ENCODE results near the gene THOC1.

Gene THOC1

DNA sequence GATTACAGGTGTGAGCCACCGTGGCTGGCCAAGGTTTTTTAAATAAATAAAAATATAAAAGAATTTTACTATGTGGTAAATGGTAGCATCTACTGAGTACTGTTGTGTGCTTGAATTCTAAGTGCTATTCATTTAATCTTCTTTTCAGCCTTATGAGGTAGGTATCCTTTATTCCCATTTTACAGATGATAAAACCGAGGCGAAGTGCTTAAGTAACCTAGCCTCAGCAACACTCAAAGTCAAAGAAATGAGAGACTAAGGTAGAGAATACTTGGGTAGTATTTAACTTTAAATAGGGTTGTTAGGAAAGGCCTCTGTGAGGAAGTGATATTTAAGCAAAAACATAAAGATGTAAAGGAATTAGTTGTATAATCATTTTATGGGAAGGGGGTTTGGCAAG, 5.7 kb upstream of the THOC1 start:
- DNase-seq = no peak

DNA sequence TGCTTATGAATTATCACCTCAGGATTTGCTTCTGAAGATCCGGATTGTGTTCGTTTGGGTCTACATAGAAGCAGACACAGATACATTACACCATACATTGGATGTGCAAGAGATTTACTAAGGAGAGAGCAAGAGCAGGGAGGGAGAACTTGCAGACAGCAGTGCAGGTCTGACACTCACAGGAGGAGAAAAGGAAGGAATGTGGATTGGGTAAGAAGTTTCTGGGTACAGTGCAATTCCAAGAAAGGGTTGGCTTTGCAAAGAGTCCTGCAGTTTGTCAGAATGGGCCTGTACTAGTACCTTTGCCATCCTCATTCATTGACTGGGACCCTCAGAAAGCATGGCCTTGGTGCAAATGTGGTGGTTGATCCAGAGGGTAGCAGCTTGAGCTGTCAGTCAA, 4.8 kb upstream of the THOC1 start:
- no peak for DNase-seq

DNA sequence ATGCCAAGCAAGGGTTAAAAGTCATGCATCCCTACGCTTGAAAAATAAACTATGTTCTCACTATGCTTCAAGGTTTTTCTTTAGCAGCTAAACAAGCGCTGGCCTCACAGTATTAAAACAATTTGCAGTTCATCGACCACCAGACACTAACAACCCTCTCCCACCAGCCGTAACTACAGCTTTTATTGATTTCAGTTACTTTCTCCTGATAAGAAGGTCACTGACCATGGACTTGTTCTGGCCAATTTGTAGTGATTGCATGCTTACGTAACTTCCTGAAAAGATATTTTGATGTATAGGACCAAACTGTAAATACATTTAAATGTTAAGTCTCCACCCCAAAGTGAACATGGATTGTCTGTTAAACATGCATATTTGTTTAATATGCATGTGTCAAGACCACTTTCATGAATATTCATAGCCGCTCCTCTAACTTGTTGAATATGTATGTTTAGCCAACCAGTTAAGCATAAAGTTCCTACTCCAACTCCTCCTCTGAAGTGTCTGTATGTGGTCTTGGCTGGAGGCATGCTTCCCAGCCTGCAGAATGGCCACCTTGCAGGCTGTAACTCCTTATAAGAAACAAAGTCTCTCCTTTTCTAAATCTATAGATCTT, 1.7 kb upstream of the THOC1 start:
- DNase-seq = no peak

- no peak for DNase-seq
These were observed 513 bp downstream of the THOC1 start for GRCh38 chr18:267380-267687.

DNA sequence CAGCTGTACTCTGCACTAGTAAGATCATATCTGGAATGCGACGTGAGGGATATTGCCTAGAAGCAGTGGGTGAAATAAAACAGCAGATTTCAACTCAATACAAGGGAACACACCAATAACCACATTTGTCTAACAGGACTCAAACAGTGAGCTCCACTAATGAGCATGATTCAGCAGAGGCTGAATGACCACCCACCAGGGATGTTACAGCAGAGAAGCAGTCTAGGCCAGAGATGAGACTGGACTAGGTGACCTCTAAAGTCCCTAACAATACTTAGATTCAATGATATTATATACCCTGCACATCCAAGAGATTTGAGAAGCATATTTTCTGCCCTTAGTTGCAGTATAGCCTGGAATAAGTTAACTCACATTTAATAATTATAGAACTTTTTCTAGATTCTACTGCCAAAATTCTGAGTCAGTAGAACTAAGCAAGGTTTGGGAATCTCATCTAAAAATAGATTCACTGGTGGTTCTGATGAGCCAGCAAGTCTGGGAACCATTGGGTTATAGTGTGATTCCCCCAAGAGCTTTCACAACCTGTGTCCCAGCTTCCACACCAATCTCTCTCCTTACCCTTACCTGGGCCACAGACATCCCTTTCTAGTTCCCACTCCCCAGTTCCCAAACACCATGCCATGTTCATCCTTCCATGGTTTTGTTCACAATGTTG, 6.3 kb downstream of the THOC1 start:
- no peak for DNase-seq

DNA sequence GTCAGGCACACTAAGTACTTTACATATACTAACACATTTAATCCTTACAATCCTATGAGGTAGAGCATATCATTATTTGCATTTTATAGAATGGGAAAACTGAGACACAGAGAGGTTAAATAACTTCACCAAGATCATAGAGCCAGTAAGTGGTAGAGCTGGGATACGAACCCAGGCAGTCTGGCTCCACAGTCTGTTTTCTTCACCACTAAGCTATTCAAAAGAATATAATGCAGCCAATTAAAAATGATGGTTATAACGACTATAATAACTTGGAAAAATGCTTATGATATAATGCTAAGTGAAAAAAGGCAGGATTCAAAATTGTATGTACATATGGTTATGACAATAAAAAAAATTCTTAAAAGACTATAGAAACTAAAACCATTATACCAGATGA, 7.3 kb downstream of the THOC1 start:
- no peak for DNase-seq

DNA sequence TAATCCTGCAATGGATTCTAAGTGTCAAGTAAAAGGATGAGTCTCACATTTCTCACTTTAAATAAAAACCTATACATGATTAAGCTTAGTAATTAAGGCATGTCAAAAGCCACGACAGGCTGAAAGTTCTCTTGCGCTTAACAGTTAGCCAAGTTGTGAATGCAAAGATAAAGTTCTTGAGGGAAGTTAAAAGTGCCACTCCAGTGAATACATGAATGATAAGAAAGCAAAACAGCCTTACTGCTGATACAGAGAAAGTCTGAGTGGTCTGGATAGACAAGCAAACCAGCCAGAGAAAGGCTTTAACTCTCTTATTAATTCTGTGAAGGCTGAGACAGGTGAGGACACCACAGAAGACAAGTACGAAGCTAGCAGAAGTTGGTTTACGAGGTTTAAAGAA, 12.7 kb downstream of the THOC1 start:
- DNase-seq = no peak

- no peak for DNase-seq
These were observed 14.7 kb downstream of the THOC1 start for GRCh38 chr18:253121-253520.

DNA sequence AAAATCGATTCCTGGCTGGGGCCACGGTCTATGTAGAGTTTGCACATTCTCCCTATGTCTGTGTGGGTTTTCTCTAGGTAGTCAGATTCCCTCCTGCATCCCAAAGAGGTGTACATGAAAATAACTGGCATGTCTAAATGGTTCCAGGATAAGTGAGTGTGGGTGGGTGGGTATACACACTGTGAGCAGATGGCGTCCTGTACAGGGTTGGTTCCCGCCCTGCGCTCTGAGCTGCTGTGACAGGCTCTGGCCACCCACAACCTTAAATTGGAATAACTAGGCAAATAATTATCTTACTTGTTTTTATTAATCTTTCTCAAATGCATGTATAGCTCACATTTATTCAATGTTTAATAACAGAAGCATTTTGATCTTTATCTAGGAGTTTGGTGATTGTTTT, 16.3 kb downstream of the THOC1 start:
- no peak for DNase-seq

- DNase-seq = no peak
These were observed 17.2 kb downstream of the THOC1 start for GRCh38 chr18:250685-251084.

GRCh38 chr18:248053-248452, 19.8 kb downstream of the THOC1 start:
- no peak for DNase-seq

DNA sequence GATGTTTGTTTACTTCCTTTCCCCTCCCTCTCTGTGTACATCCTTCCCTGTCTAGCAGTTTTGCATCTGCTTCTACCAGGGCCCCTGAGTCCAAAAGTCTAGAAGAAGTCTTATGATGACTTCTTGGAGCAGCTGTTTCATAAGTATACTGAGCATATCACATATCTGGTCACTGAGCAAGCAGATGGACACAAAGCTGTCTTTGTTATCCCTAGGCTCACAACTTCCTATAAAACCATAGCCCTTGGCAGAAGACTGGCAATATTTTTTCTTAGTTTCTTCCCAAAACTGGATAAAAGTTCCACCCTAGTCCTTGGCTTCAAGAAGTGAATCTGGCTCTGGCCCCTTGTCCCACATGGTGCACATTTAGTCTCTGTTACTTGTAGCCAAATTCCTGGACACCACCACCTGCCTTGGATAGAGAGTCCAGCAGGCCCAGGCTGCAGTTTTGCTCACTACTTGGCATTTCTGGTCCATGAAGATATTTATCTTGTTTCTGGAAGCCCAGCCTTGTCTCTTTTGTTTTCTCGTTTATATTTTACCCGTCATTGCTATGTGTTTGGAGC, 22.5 kb downstream of the THOC1 start:
- no peak for DNase-seq

DNA sequence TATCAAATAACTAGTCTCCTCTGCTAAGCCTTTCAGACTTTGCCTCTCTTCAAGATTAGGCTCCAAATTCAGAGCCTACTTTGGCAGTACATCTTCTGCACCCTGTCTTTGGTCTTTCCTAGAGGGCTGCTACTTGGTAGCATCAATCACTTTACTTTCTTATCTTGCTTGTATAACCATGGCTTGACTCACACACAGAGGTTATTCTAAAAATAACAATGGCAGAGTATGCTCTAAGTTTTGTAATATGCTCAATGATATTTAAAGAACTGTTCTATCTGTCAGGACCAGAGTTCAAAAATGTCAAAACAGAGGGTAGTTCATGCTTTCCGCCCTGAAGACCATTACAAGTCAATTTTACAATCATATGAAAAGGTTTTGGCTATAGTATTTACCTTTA, 27.7 kb downstream of the THOC1 start:
- DNase-seq = no peak

DNA sequence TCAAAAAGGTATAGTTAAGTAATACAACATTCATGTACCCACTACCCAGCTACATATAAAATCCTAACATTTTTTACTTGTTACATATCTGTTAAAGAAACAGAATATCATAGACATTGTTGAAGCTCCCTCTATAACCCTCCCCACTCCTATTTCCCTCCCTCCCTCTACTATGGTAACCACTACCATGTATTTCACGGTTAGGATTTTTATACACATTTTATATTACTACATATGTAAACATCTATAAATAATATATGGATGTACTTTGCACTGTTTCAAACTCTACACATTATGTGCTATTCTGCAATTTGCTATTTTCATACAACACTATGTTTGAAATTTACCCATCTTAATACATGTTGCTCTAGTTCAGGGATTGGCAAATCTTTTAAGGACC, 36.3 kb downstream of the THOC1 start:
- no peak for DNase-seq

GRCh38 chr18:228586-228985, 39.3 kb downstream of the THOC1 start:
- DNase-seq = no peak

GRCh38 chr18:227902-228301, 39.9 kb downstream of the THOC1 start:
- no peak for DNase-seq

DNA sequence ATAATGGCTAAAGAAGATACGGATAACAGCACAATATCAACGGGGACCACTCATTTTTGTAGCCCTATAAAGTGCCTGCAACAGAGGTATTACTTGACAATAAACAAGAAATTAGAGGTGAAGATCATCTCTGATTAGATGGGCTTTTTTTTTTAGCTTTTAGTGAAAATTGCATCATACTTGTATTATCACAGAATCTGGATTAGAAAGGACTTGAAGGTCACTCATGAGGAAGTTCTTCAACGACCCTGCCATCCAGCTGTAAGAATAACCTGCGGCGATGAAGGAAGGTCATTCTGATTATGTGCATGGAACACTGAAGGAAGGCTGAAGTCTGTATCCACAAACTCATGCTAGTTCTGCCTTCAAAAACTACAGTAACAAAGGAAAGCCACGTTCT, 40.5 kb downstream of the THOC1 start:
- no peak for DNase-seq

- no peak for DNase-seq
These were observed 42.1 kb downstream of the THOC1 start for GRCh38 chr18:225745-226144.

DNA sequence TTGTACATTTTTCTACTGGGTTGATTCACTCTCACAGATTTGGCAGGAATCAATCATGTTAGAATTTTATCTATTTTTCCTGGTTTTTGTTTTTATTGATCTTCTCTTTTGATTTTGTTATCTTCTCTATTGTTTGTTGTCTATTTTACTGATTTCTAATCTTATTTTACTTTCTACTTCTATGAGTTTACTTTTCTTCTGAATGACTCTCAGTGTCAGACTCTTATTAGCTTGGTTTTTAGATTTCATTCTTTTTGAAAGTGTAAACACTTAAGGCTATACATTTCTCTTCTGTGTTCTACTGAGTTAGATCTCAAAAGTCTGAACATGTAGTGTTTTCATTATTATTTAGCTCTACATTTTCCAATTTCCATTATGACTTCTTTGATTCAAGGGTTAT, 47.1 kb downstream of the THOC1 start:
- no peak for DNase-seq

DNA sequence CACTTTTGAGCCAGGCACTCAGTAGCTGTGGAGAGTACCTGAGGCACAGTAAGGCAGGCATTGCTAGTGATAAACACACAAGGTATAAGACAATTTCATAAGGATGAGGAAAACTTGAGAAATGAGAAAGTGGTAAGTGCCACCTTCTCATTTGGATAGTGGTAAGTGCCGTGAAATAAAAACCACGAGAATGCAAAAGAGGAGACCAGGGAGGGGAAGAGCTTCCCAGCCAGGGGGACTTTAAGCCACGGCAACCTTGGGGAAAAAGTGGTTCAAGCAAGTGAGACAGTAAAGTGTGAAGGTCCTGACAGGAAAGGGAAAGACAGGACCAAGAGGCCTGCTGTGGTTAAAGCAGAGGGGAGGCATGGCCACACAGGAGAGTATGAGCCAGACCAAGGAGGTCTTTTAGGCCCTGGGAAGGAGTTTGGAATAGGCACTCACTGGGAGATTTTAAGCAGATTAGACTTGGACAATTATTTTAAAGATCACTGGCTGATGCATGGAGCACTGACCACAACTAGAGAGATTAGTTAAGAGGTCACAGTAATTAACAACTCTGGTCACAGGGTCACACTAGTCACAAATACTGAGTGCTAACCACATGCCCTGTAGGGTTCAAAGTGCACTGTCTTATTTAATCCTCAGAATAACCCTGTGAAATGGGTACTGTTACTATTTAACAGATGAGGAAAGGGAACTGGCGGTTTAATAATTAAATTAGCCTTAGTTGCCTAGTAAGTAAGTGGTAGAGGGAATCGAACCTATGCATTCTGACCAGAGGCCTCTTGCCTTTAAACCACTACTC, 50.1 kb downstream of the THOC1 start:
- no peak for DNase-seq

DNA sequence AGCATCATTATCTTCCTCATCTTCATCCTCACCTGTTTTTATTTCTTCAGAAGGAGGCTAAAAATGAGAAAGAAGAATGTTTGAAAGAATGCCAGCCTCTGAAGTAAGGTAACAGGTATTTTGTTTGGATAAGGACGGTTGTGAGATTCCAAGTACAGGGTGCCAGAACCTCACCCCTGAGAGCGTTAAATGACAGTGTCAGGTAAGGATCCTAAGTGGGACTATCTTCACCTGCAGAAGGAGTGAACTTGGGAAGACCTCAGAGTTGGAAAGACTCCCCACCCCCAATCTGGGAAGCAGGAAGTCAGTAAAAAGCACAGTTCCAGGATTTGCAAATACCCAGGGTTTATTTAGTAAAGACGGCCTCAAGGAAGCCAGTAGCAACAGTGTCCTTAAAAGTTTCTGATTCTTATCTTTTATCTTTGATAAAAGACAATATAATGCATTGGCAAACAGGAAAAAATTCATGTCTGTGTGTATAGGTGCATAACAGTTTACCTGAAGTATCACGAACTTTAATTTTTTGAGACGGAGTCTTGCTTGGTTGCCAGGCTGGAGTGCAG, 52.3 kb downstream of the THOC1 start:
- DNase-seq = no peak

DNA sequence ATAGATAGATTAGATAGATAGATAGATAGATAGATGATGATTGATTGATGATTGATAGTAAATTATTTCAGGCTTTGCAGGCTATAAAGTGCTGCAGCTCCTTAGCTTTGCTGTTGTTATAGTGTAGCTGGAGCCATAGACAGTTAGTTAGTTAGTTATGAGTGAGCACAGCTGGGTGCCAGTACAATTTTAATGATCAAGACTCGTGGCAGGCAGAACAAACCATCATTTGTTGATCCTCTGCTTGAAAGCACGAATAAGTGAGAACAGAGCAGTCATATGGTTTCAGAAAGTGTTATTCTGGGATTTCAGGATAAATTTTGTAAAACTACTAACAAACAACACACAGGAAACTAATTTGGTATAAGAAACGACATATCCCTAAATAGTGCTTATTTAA, 53.9 kb downstream of the THOC1 start:
- DNase-seq = no peak

GRCh38 chr18:213505-213904, 54.3 kb downstream of the THOC1 start:
- no peak for DNase-seq

DNA sequence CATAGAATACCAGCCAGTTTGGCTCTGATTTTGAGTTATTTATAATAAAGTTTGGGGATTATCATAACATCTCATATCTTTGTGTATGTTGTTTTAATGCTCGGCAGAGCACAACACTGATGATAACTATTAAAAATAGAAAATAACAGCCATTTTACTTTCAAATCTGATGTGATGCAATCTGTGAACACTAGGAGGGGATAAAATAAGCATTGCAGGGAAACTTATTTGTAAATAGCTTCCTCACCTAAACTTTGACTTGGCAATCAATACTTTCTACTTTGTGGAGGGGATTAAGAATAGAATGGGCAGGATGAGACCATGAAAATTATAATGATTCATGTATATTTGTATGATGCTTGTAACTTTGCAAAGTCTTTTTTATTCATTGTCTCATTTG, 55.1 kb downstream of the THOC1 start:
- no peak for DNase-seq
